C4-2B (cell line): ENCODE data around the gene KCNQ1.

ENCODE experiments used
- ZFX ChIP-seq: fragments of 450-650 bp; IDR thresholded peaks from 2 replicates; pipeline ENCODE4 v1.6.1; 2017
- TF ChIP-seq, protein P1 (sequence below): fragments of 450-650 bp; conservative IDR thresholded peaks from 2 replicates; pipeline ENCODE4 v1.5.1; 2017; ENCODE audit warnings: mild to moderate bottlenecking

DNA sequence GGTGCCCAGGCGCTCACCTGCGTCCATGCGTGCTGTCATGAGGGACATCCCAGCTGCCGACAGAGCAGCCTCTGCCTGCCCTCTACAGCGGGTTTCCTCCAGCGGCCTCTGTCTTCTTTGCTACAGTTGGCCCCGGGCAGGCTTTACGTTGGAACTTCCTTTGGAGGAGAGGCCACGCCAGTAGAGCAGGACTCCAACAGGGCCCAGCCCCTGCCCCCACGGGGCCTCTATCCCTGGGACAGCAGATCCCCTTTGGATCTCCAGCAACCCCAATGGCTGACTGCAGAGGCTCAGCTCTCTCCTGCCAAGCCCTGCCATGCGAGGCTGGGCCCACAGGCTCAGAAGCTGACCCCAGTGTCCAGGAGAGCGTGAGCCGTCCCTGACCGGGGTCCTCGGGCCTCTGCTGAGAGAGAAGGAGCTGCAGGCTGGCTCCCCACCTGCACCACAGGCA lies 12.6 kb upstream of the KCNQ1 start:
- TF ChIP-seq, protein P1, sequence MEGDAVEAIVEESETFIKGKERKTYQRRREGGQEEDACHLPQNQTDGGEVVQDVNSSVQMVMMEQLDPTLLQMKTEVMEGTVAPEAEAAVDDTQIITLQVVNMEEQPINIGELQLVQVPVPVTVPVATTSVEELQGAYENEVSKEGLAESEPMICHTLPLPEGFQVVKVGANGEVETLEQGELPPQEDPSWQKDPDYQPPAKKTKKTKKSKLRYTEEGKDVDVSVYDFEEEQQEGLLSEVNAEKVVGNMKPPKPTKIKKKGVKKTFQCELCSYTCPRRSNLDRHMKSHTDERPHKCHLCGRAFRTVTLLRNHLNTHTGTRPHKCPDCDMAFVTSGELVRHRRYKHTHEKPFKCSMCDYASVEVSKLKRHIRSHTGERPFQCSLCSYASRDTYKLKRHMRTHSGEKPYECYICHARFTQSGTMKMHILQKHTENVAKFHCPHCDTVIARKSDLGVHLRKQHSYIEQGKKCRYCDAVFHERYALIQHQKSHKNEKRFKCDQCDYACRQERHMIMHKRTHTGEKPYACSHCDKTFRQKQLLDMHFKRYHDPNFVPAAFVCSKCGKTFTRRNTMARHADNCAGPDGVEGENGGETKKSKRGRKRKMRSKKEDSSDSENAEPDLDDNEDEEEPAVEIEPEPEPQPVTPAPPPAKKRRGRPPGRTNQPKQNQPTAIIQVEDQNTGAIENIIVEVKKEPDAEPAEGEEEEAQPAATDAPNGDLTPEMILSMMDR = no peak
- no peak for TF ChIP-seq ZFX
